HG03571 (cell line): ENCODE measurements around the gene HTR6.
"Not testable (repeated sequence)": the region's sequence is repeated elsewhere in the genome, so short reads cannot be mapped to it uniquely, and the experiment has no call there.

Experiments
- ATAC-seq: cut with Tn5 transposase; IDR thresholded peaks from one replicate; pipeline ENCODE4 v1.9.1; 2021; ENCODE audit not compliant: unreplicated experiment

HTR6 gene

DNA sequence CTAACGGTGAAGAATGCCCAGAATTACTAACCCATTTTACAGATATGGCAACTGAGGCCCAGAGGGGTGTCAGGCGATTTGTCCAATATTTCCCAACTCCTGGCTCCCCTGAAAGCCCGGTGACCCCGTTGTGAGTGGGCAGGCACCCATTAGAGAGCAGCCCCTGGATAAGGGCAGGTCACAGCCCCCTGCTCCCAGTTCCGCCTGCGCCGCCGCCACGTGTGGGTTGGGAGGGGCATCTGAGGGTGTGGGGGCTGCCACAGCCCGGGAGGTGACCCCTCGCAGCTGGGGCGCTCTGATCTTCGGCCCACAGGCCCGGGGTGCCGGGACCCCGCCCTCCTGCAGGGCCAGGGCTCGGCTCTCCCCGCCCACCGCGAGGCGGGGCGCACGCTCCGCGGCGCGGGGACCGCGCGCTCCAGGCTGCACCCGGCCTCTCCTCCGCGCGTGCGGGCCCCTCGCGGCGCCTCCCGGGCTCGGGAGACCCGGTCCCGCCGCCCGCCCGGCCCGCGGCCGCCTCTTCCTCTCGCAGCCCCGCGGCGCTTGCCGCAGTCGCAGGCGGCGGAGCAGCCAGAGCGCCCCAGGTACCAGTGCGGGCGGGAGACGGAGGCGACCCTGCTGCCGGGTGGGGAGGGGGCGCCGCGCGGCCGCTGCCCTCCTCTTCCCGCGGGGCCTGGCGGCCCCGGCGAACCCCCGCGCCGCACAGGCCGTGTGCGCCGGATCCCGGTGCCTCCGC lies at the start of gene HTR6:
Gene HTR6, plus strand, starts transcription at position 423 of the 733 bp plus-strand sequence. CDS start 879 bp downstream, outside the sequence.
- ATAC-seq = no peak

DNA sequence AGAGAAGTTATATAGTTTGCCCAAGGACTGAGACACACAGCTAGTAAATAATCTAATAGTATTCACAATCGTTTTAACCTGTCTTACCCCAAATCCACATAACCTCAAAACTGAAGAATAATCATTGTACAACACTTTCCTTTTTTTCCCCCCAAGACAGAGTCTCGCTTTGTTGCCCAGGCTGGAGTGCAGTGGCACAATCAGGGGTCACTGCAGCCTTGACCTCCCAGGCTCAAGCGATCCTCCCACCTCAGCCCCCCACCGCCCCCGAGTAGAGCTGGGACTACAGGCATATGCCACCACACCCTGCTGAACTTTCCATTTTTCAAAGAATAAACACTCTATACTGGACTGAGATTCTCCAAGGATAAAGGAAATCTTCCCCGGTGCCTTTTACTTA lies 49.2 kb upstream of the HTR6 start:
- ATAC-seq = no peak

DNA sequence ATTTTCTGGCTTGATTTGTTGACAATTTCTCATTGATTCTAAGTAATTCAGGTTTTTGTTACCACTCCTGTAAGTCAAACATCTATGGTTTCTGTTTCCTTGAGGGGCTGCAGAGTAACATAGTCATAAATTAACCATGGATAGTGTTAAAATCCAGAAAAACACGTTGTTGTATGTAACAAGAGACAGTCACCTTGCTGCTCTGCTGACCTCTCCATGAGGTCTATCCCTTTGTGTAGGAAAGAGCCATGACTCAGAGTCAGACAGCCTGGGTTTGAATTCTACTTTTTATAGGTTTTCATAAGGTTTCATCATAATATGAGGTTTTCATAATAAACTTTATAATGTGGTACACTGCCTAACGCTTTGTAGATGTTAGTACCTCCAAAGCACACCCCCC lies 48.2 kb upstream of the HTR6 start:
- ATAC-seq = no peak

DNA sequence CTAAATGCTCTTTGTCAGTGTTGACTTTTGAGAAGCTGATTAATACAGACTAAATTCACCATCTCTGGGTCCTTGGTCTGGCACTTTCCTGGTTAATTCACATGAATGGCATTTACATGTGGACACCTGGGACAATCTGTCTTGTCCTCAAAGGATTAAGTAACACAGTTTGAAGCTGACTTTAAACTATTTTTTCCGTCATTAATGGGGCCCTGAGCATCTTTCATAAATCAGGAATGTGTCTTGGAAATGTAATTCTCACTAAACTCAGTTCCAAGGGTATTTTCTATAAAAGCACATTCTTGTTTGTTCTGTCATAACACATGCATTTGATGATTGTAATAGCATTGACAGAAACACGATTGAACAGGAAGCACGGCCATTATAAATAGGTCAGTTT lies 47.3 kb upstream of the HTR6 start:
- ATAC-seq = no peak

DNA sequence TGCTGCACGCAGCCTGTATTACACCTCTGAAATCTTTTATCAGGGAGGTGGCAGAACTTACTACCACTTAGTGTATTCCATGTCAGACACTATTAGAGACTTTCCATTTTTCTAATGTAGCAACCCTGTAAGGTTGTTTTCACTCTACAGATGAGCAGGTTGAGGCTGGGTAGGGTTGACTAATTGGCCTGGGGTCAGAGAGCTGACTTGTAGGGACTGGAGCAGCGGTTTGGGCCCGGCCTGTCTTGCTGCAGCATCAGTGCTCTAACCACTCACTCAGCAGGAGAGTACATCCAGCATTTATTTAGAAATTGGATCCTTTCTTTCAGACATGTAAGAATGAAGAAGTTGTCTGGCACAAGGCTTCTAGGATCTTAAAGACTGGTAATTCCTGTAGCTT lies 46.2 kb upstream of the HTR6 start:
- no peak for ATAC-seq

- ATAC-seq = no peak
Measured at GRCh38 chr1:19619697-19620384, 44.8 kb upstream of the HTR6 start.

DNA sequence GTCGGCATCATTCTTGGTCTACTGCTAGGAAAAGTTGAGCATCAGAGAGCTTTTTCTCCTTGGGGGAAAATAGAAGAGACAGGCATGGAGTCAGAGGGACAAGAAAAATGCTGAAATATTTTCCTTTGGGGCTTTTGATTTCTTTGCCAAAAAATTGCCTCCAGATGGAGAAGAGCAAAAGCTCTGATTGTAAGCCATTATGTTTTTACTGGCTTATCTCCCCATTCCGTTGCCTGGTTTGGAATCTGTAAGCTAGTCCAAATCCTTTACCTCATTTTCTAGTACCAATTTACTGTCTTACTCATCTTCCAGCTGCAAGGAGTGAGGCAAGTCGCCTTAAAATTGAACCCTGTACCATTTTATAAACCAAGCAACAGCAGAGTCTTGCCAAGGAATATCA lies 43.9 kb upstream of the HTR6 start:
- no peak for ATAC-seq

DNA sequence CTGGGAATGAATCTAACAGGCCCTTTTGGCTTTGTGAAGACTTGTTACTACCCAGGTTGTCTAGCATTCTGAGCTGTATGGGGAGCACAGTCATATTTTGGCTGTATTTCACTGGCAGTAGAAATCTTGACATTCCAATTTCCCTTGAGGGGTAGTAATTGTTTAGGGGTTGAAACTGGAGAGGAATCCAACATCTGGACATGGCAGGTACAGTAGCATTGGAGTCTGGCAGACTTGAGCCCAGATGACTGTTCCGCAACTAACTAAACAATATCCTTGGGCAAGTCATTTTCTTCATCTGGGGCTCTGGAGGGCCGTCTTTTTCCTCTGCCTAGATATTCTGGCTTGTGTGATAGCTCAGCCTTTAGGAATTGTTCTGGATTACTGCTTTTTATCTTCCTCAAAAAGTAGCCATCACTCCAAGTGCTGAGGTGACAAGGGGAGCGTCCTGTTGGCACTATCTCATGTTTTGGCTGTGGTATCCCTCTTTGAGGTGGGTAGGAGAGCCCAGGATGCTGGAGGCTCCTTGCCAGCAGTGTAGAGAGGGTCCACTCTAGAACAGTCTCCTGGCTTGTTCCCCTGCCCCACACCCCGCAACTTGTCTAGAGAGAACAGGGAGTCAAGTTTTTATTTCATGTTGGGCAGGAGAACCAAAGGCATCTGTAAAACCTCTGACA lies 43.3 kb upstream of the HTR6 start:
- no peak for ATAC-seq

DNA sequence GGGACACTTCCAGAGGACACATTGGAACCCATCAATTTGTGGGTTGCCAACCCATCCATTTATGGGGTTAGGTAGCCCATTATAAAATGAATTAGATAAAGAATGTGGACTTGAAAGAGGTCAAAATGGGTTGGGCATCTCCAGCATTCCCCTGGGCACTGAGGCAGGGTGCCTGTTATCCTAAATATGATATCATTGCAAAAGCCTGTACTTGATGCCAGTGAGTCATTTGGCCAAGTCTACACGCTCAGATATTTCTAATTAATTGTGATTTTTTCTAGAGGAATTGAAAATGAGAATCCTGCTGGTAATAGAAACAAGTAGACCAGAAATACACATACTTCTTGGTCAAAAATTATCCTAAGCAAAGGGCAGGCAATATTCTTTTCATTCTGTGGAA lies 42.5 kb upstream of the HTR6 start:
- no peak for ATAC-seq

- ATAC-seq = no peak
Measured at GRCh38 chr1:19623523-19623922, 41.2 kb upstream of the HTR6 start.

GRCh38 chr1:19625291-19625937 lies 39.3 kb upstream of the HTR6 start:
- ATAC-seq = no peak

GRCh38 chr1:19628879-19629278 lies 35.8 kb upstream of the HTR6 start:
- no peak for ATAC-seq

- no peak for ATAC-seq
Measured at GRCh38 chr1:19629357-19629756, 35.3 kb upstream of the HTR6 start.

DNA sequence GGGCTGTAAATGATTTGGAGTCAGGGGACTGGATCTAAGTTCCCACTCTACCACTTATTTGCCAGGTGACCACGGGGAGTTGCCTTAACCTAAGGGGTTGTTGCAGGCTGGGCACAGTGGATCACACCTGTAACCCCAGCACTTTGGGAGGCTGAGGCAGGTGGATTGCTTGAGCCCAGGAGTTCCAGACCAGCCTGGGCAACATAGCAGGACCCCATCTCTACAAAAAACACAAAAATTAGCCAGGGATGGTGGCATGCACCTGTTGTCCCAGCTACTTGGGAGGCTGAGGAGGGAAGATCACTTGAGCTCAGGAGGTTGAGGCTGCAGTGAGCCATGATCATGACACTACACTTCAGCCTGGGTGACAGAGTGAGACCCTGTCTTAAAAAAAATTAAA lies 34.5 kb upstream of the HTR6 start:
- ATAC-seq = not testable (repeated sequence)

- ATAC-seq = no peak
Measured at GRCh38 chr1:19630720-19631395, 33.8 kb upstream of the HTR6 start.

DNA sequence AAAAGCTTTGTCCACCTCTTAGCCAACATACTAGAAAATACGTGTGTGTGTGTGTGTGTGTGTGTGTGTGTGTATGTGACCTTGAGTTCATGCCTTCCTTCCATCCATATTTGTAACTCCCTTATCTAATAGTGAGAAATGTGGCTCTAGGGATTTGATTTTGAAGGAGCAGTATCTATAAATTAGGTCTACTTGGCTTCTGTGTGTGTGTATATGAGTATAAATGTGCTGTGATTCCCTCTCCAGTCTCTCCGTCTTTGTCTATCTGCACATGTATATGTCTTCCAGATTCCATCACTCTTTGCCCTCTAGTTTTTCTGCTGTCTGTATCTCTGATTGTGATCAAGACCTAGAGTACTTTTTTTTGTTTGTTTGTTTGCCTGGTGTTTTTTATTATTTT lies 32.5 kb upstream of the HTR6 start:
- ATAC-seq = no peak

DNA sequence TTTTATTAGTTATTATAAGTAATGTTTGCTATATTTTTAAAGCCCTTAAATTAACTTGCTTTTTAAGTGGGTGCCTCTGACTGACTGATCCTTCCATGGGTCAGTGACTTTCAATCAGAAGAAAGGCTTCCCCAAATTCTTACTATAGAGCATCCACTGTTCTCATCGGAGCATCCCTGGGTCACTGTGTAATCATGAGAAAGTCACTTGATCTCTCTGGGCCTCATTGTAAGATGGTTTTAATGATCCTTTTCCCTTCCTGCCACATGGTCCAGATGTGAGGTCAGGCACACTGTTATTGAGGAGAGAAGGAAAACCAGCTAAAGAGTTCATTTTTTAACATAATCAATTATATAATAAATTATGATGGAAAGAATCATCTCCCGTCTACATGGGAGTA lies 31.6 kb upstream of the HTR6 start:
- ATAC-seq = no peak

GRCh38 chr1:19635064-19635463 lies 29.6 kb upstream of the HTR6 start:
- ATAC-seq = not testable (repeated sequence)

GRCh38 chr1:19635646-19636045 lies 29.0 kb upstream of the HTR6 start:
- ATAC-seq = no peak

DNA sequence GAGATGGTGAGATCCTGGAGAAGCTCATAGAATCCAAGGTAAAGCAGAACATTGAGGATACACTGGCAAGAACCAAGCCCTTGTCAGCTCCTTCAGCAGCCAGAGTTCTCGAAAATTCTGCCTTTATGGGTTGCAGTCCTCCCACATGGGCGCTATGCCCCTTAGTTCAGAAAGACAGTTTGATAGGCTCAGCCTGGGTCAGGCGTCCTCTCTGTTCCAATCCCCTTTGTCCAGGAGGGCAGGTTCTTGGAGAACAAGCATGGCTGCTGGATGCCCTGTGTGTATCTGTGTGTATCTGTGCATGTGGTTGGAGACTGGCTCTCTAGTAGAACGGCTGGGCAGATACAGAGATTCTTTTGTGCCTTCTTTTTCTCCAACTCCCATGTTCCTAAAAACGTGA lies 28.6 kb upstream of the HTR6 start:
- no peak for ATAC-seq

DNA sequence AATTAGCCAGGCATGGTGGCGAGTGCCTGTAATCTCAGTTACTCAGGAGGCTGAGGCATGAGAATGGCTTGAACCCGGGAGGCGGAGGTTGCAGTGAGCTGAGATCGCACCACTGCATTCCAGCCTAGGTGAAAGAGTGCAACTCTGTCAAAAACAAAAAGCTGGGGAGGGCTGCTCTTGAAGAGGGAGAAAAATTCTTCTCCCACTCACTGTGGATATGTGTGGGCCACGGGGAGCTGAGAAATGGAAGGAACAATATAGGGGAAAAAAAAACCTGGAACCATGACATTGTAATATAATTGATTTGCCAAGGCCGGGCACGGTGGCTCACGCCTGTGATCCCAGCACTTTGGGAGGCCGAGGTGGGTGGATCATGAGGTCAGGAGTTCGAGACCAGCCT lies 27.9 kb upstream of the HTR6 start:
- ATAC-seq = not testable (repeated sequence)
